AML-193 (cell line): ENCODE data around the gene CFAP73.

Source experiments
- DNase-seq, 2 experiments: peaks; one replicate each; lab custom pipeline; 2025; lab: John Stamatoyannopoulos, UW

CFAP73 gene

GRCh38 chr12:113165521-113166450 is 16.3 kb downstream of the CFAP73 start:
- no peak for DNase-seq

GRCh38 chr12:113167868-113168267 is 18.3 kb downstream of the CFAP73 start:
- DNase-seq, result no peak

- DNase-seq, result no peak
Measured at GRCh38 chr12:113169697-113170096, 20.2 kb downstream of the CFAP73 start.

GRCh38 chr12:113170457-113170856 is 20.9 kb downstream of the CFAP73 start:
- DNase-seq, result no peak

- no peak for DNase-seq
Measured at GRCh38 chr12:113170926-113171325, 21.4 kb downstream of the CFAP73 start.

GRCh38 chr12:113171543-113171942 is 22.0 kb downstream of the CFAP73 start:
- no peak for DNase-seq

- no peak for DNase-seq
Measured at GRCh38 chr12:113172185-113172584, 22.7 kb downstream of the CFAP73 start.

- no peak for DNase-seq
Measured at GRCh38 chr12:113173081-113173698, 23.7 kb downstream of the CFAP73 start.

- peak; percentile 28 to 52 for DNase-seq
Measured at GRCh38 chr12:113174461-113175384, 25.2 kb downstream of the CFAP73 start.

GRCh38 chr12:113179023-113179422 is 29.5 kb downstream of the CFAP73 start:
- no peak for DNase-seq

GRCh38 chr12:113180333-113180732 is 30.8 kb downstream of the CFAP73 start:
- DNase-seq, result no peak

GRCh38 chr12:113181975-113182374 is 32.5 kb downstream of the CFAP73 start:
- no peak for DNase-seq

- no peak for DNase-seq
Measured at GRCh38 chr12:113183030-113183589, 33.6 kb downstream of the CFAP73 start.

GRCh38 chr12:113184098-113184899 is 34.8 kb downstream of the CFAP73 start:
- DNase-seq, result no peak

- peak; percentile 87 to 90 for DNase-seq
Measured at GRCh38 chr12:113184900-113185179, 35.3 kb downstream of the CFAP73 start.

- peak; percentile 54 to 63 for DNase-seq
Measured at GRCh38 chr12:113185180-113186032, 35.9 kb downstream of the CFAP73 start, which contains the start of the genes DDX54 and RITA1. Gene DDX54 (minus strand): TSS chr12:113185478. CDS start chr12:113185451, 27 bp downstream. Gene RITA1 (plus strand): TSS chr12:113185721. CDS start chr12:113186747, 1,026 bp downstream.

- DNase-seq, result no peak
Measured at GRCh38 chr12:113186033-113186365, 36.5 kb downstream of the CFAP73 start.

- DNase-seq, result no peak
Measured at GRCh38 chr12:113186666-113187325, 37.3 kb downstream of the CFAP73 start.

- peak in 1 of 2 experiments; percentile 7 for DNase-seq
Measured at GRCh38 chr12:113189361-113189760, 39.8 kb downstream of the CFAP73 start.

- no peak for DNase-seq
Measured at GRCh38 chr12:113190761-113191160, 41.2 kb downstream of the CFAP73 start.
